Measurements from ENCODE around the gene PIK3C2A.
"Not testable (repeated sequence)": the region's sequence is repeated elsewhere in the genome, so short reads cannot be mapped to it uniquely, and the experiment has no call there.

PIK3C2A gene, protein sequence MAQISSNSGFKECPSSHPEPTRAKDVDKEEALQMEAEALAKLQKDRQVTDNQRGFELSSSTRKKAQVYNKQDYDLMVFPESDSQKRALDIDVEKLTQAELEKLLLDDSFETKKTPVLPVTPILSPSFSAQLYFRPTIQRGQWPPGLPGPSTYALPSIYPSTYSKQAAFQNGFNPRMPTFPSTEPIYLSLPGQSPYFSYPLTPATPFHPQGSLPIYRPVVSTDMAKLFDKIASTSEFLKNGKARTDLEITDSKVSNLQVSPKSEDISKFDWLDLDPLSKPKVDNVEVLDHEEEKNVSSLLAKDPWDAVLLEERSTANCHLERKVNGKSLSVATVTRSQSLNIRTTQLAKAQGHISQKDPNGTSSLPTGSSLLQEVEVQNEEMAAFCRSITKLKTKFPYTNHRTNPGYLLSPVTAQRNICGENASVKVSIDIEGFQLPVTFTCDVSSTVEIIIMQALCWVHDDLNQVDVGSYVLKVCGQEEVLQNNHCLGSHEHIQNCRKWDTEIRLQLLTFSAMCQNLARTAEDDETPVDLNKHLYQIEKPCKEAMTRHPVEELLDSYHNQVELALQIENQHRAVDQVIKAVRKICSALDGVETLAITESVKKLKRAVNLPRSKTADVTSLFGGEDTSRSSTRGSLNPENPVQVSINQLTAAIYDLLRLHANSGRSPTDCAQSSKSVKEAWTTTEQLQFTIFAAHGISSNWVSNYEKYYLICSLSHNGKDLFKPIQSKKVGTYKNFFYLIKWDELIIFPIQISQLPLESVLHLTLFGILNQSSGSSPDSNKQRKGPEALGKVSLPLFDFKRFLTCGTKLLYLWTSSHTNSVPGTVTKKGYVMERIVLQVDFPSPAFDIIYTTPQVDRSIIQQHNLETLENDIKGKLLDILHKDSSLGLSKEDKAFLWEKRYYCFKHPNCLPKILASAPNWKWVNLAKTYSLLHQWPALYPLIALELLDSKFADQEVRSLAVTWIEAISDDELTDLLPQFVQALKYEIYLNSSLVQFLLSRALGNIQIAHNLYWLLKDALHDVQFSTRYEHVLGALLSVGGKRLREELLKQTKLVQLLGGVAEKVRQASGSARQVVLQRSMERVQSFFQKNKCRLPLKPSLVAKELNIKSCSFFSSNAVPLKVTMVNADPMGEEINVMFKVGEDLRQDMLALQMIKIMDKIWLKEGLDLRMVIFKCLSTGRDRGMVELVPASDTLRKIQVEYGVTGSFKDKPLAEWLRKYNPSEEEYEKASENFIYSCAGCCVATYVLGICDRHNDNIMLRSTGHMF (N-terminal part only)

DNA sequence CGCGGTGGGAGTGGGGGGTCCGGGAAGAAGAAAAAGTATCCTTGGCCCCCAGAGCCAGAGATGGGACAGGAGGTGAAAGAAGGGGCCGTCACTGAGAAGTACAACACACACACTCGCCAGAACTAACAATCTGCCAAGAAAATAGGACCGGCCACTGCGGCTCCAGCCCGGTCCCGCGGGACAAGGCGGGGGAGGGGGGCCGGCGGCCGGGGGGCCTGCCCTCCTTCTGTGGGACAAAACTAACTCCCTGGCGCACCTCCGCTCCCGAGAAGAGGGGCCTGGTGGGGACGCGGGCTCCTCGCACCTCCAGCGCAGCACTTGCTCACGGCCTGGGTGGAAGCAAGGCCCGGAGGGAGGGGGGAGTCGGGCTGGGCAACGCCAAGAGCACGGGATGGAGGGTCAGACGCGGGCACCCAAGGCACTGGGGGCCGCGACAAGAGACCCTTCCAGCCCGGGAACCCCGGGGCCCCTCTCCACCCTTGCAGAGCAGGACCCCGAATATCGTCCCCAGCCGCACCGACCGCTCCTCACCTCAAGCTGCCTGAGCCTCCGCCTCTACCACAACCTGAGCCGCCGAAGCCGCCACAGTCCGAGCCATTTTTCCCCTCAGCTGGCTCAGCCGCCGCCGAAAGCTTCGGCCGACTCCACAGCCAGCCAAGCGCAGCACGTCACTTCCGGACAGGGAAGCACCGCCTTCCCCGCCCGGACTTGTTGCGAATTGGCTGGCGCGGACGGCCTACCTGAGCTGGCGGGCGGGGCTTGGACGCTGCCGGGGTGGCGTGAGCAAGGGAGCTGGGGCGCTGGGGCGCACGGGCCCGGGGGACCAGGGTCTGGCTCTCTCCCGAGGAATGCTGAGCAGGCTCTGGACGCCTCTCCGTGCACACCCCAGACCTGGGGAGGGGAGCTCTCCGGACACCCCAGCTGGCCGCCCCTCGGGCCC, at the start of gene PIK3C2A:
PIK3C2A (minus strand) TSS at position 670 of the 940 bp plus-strand sequence. CDS start 38,245 bp downstream, outside the sequence.
- DNase-seq: peak; percentile 39

DNA sequence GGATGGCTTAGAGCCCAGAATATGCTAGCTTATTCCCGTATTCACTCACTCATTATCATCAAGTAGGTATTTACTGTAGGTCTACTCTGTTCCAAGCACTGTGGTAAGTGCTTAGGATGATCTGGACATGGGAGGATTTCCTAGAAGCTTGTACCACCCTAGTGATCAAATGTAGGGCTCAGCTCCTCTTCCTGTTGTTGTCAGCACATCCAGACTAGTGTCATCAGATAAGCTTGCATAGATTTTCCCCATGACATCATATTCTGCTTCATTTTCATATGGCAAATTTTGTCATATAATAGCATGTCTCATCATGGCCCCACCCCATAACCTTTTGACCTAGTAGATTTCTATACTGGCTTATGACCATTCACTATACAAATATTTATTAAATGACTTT, 49.4 kb upstream of the PIK3C2A start:
- no peak for DNase-seq

DNA sequence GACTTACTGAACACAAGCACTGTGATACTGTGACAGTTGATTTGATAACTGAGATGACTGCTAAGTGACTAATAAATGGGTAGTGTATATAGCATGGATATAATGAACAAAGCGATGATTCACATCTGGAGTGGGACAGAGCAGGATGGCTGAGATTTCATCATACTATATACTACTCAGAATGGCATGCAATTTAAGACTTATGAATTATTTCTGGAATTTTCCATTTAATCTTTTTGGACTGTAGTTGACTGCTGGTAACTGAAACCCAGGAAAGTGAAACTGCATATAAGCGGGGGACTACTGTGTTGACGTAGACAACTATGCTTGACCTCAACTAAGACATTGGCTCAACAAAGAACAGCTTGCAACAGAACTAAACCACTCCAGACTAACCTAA, 48.7 kb upstream of the PIK3C2A start:
- DNase-seq: no peak

DNA sequence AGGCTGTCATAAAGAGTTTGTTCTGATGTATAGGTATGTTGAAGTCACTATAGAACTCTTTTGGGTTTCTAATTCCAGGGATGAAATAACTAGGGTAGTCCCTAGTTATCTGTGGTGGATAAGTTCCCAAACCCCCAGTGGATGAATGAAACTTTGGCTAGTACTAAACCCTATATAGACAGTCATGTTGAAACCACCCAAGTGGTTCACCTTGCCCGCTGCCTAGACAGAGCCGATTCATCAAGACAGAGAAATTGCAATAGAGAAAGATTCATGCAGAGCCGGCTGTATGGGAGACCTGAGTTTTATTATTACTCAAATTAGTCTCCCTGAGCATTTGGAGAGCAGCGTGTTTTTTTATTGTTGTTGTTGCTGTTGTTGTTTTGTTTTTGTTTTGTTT, 44.9 kb upstream of the PIK3C2A start:
- no peak for DNase-seq

DNA sequence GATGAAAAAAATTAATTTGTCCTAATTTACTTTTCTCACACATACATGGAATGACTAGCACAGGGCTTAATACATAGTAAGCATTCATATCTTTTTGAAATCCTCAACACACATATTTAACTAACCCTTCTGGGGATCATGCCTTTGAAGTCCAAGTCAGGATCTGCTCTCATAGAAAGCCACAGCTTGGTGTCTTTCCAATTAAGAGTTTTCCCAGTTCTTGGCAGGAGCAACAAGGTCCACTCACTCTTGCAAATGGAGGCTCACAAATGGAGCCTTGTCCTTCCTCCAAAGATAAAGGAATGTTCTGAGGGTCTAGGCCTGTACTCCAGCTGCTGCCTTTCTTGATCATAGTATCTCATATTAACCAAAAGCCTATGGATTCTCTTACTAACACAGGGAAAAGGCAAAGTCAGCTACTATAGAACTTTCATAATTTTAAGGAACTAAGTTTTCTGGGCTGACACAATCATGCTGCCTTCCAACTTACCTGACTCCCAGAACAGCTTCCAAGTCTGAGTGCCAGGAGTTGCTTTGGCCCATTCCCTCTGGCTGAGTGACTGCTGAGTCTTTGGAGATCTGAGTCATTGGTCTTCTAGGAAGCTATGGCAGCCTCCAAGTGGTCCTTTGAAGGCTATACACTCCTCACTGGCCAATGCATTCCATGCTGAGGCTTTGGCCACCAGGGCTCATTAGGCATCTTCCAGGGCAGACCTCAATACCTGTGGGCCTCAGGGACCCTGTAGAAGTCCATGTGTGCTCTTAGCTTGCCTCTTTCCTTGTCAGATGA, 43.0 kb upstream of the PIK3C2A start:
- DNase-seq: no peak

DNA sequence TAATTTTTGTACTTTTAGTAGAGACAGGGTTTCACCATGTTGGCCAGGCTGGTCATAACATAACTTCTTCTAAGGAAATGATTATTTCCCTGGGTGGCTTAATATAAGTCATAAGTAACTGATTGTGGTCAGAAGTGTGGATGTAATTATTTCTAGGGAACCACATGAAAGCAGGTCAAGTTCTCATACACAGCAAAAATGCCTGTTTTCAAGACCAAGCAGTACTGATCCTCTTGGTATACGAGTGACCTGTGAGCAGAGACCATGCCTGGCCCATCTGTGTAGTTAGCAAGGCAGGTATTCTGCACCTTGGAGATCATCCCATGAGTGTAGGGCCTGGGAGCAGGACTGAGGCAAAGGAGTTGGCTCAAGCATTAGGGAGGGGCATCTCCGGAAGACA, 36.3 kb upstream of the PIK3C2A start:
- no peak for DNase-seq

DNA sequence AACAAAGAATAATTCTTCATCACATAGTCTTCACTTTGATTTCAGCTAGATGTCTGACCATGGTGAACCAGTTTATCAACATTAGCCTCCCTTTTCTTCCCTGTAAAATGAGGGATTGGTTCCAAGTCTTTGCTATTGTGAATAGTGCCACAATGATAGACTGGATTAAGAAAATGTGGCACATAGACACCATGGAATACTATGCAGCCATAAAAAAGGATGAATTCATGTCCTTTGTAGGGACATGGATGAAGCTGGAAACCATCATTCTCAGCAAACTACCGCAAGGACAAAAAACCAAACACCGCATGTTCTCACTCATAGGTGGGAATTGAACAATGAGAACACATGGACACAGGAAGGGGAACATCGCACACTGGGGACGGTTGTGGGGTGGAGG, 35.2 kb upstream of the PIK3C2A start:
- not testable (repeated sequence) for DNase-seq

DNA sequence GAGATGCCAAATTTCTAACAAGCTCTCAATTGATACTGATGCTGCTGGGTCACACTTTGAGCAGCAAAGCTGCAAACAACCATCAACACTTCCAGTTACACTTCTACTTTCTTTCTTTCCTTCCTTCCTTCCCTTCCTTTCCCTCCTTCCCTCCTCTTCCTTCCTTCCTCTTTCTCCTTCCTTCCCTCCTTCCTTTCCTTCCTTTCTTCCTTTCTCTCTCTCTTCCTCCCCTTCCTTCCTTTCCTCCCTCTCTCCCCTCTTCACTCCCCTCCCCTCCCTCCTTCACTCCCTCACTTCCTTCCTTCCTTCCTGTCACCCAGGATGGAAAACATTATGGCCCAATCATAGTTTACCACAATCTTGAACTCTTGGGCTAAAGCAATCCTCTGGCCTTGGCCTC, 33.0 kb upstream of the PIK3C2A start:
- no peak for DNase-seq

DNA sequence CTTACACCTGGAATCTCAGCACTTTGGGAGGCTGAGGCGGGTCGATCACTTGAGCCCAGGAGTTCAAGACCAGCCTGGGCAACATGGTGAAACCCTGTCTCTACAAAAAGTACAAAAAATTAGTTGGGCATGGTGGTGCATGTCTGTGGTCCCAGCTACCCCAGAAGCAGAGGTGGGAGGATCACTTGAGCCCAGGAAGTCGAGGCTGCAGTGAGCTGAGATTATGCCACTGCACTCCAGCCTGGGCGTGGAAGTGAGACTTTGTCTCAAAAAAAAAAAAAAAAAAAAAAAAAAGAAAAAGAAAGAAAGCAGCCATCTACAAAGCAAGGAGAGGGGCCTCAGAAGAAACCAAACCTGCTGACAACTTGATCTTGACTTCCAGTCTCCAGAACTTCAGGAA, 32.1 kb upstream of the PIK3C2A start:
- DNase-seq: not testable (repeated sequence)

DNA sequence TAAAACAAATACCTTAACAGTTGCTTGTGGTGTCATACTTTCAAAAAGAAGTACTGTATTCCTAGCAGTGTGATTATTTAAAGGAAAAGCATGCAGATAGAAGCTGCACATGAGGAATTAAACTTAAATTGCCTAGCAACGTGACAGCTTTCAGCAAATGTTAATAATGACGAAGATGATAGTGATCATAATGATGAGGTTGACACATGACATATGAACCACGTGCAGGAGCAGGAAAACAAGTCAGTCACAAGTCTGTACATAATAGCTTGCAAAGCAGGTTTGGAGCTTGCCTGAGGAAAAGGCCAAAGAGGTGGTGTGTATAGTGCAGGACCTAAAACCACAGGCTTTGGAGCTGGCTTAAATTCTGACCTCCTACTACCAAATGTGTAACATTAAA, 30.6 kb upstream of the PIK3C2A start:
- no peak for DNase-seq

DNA sequence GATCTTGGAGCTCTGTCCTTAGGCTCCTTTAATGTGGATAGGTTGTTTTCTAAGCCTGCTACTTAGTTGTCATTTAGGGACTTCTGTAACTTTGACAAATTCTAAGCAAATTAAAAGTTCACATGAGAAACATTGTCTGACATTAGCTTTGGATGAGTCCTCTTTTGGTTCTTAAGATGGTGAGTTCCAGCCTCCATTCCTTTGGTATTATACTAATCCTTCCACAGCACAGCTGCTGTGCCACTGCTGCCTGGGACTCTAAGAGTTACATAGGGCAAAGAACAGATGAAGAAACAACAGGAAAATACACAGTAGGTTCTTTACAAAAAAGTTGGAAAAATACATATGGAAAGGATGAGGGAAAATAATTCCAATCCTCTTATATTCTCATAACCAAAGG, 25.3 kb upstream of the PIK3C2A start:
- DNase-seq: no peak

DNA sequence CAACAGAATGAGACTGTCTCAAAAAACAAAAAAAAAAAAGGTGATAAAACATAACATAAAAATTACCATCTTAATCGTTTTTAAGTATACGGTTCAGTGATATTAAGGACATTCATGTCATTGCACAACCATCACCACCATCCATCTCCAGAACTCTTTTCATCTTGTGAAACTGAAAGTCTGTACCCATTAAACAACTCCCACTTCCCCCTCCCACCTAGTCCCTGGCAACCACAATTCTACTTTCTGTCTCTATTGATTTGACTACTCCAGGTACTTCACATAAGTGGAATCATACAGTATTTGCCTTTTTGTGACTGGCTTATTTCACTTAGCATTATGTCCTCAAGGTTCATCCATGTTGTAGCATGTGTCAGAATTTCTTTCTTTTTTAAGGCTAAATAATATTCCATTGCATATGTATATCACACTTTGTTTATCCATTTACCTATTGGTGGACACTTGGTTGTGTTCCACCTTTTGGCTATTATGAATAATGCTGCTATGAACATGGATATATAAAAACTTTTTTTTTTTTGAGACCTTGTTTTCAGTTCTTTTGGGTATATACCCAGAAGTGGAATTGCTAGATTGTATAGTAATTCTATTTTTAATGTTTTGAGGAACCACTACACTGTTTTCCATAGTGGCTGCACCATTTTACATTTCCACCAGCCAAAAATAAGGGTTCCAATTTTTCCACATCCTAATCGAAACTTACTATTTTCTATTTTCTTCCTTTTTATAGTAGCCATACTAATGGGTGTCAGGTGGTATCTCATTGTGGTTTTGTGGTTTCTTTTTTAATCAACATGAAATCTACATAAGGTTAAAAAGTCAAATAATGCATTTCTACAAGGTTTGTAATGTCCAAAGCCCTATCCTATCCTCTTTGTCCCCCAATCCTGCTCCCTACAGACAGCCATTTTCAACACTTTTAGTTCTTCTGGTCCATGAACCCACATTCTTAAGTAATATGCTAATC, 23.4 kb upstream of the PIK3C2A start:
- DNase-seq: no peak

DNA sequence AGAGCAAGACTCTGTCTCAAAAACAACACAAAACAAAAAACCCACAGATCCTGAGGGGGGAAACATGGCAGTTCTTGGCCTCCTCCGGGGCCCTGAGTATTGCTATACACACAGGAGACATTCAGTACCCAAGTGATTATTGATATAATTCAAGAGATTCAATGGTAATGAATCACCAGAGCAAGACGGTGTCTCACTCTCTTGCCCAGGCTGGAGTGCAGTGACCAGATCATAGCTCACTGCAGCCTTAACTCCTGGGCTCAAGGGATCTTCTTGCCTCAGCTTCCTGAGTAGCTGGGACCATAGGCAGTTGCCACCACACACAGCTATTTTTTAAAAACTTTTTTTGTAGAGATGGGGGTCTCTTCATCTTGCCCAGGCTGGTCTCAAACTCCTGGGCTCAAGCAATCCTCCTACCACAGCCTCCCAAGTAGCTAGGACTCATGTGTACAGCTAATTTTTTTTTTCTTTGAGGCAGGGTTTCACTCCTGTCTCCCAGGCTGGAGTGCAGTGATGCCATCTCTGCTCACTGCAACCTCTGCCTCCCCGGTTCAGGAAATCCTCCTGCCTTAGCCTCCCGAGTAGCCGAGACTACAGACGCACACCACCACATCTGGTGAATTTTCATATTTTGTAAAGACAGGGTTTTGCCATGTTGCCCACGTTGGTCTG, 21.8 kb upstream of the PIK3C2A start:
- DNase-seq: no peak

DNA sequence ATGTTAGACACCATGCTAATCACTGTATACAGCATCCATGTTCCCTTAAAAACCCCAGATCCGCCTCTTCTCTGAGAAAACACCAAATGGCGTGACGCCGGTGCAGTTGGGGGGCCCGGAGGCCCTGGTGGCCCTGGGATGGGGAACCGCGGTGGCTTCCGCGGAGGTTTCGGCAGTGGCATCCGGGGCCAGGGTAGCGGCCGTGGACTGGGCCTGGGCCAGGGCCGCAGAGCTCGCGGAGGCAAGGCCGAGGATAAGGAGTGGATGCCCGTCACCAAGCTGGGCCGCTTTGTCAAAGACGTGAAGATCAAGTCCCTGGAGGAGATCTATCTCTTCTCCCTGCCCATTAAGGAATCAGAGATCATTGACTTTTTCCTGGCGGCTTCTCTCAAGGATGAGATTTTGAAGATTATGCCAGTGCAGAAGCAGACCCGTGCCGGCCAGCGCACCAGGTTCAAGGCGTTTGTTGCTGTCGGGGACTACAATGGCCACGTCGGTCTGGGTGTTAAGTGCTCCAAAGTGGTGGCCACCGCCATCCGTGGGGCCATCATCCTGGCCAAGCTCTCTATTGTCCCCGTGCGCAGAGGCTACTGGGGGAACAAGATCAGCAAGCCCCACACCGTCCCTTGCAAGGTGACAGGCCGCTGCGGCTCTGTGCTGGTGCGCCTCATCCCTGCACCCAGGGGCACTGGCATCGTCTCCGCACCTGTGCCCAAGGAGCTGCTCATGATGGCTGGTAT, 20.6 kb upstream of the PIK3C2A start:
- DNase-seq: not testable (repeated sequence)

DNA sequence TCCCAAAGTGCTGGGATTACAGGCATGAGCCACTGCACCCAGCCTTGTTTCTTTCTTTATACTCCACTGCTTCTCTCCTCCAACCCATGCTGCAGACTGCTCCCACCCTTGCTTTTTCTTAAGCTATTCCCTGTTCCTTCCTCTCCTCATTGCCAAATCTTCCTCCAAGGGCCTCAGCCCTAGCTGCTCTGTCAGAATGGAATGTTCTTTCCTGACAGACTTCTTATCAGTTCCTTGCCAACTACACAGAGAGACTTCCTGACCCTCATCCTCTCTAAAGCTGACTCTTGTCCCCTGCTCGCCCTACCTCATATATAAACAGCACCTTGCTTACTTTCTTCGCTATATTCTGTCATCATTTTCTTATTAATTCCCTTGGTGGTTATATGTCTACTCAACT, 16.9 kb upstream of the PIK3C2A start:
- DNase-seq: no peak

DNA sequence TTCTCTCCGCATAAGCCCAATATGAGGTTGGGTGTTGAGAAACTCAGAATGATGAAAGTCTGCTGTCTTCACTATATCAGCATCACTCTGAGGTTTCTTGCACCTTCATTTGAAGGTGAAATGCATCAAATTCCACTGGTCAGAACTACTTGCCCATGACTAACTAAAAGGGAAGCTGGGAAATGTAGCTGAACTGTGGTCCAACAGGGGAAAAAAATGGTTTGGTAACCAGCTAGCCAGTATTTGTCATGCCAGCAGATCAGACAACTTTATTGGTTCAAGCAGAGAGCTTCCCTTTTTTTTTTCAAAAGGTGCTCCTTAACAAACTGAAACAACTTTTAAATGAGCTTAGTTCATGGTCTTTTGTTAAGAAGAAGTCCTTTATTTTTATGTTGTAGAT, 14.2 kb upstream of the PIK3C2A start:
- DNase-seq: no peak

DNA sequence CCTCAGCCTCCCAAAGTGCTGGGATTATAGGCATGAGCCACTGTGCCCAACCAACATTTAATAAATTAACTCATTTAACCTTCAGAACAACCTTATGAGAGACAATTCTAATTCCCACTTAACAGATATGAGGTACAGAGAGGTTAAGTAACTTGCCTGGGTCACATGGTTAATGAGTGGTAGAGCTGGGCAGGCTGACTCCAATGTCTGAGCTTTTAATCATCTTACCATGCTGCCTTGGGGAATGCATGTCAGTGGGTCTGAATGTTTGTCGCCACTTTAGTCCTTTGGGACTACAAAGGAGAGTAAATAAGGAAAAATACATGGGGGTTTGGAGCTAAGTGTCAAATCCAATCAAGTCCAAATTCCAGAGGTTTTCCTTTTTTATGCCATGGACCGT, 11.2 kb upstream of the PIK3C2A start:
- DNase-seq: no peak

DNA sequence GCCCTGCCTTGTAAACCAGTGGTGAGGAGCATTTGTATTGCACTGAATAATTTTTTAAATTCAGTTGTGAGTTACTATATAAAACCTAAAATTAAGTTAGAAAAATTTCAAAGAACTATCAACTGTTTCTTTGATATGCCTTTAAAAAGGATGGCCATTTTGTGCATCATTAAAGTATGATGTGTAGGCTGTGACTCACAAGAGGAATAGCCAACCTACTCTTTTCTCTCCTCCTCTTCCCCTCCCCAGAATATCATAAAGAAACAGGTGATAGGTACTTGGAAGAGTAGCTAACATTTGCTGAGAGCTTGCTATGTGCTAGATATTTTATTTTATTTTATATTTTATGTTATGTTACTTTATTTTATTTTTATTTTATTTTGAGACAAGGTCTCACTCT, 10.6 kb upstream of the PIK3C2A start:
- no peak for DNase-seq

DNA sequence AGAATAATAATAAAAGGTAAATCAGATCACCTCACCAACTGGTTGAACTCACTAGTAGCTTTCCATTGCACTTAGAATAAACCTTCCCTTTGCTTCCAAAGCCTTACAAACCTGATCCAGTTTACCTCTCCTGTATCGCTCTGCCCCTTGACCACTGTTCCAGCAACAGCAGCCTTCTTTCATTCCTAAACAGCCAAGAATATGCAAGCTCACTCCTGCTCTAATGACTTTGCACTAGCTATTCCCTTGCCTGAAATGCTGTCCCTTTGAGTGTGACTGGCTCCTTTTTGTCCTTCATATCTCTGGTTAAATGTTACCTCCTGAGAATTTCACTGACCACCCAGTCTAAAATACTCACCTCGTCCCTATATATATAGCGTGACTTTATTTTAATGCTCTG, 9.6 kb upstream of the PIK3C2A start:
- no peak for DNase-seq
